Glomerular visceral epithelial cell (primary cell): ENCODE measurements around the gene SORT1.

Experiments
- DNase-seq: peaks from one replicate; pipeline ENCODE4 v3.0.0-alpha.2; 2016; ENCODE audit errors: extremely low spot score

The SORT1 gene

GRCh38 chr1:109262231-109263055 lies 135.3 kb downstream of the SORT1 start:
- no peak for DNase-seq

- no peak for DNase-seq
These were observed 136.1 kb downstream of the SORT1 start for GRCh38 chr1:109261578-109261977.

DNA sequence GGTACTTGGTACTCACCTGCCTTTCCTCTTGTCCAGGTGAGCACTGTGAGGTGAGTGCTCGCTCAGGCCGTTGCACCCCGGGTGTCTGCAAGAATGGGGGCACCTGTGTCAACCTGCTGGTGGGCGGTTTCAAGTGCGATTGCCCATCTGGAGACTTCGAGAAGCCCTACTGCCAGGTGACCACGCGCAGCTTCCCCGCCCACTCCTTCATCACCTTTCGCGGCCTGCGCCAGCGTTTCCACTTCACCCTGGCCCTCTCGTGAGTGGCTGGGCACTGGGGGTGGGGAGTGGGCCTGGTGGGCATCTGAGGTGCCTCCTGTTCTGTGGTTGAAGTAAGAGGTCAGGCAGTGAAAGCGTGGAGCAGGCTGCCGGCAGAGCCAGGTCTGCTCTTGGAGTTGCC lies 136.7 kb downstream of the SORT1 start:
- DNase-seq = no peak

- no peak for DNase-seq
These were observed 137.8 kb downstream of the SORT1 start for GRCh38 chr1:109259674-109260557.
